GF-D8 (cell line): Measurements from ENCODE around the gene STXBP5L.
"Not testable (repeated sequence)": the region's sequence is repeated elsewhere in the genome, so short reads cannot be mapped to it uniquely, and the experiment has no call there.

Experiments
- DNase-seq: peaks from one replicate; lab custom pipeline; 2025; lab: John Stamatoyannopoulos, UW

Gene STXBP5L

DNA sequence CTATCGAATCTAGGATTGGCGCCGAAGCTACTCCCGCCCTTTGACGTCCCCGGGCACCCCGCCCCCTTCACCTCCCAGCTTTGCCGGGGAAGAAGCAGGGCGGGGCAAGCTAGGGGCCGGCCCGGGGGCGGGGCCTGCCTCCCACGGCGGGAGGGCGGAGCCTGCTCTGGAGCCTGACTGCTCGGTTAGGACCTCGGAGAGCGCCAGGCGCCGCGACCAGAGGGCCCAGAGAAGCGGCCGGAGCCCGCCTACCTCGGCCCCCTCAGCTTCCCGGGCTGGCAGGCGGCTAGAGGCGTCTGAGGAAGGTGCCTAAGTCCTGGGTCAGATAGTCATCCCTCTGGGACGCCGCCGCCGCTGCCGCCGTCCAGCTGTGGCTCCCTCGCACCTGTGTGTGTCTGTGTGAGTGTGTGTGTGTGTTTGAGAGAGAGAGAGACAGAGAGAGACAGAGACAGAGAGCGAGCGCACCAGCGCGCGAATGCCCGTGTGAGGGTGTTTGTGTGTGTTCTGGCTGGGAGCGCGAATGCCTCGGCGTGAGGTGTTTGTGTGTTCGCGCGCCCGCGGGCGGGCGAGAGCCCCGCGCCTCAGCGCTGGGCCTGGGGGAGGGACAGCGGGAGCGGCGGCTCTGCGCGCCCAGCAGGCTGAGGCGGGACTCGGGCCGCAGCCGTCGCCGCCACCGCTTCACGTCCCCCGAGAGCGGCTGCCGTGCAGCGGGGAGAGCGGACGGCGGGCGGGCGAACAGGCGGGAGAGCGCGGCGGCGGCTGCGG is at the start of gene STXBP5L:
Gene STXBP5L (plus strand): TSS at position 176 of the 765 bp plus-strand sequence. CDS start 1,374 bp downstream, outside the sequence.
- DNase-seq = no peak

DNA sequence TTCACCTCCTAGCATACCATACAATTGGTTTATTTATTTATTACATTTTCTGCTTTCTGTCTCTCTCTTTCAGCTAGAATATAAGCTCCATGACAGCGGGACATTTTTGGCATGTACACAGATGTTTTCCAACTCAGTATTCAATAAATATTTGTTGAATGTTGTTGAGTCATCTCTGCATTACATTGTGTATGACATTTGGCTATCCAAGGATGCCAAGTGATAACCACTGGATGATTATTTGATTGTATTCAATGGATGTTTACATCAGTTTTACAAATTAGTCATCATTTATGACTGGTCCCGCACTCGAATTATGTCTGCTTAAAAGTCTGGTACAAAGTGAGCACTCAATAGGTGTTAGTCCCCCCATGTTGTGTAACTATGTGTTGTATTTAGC is 49.5 kb upstream of the STXBP5L start:
- no peak for DNase-seq

DNA sequence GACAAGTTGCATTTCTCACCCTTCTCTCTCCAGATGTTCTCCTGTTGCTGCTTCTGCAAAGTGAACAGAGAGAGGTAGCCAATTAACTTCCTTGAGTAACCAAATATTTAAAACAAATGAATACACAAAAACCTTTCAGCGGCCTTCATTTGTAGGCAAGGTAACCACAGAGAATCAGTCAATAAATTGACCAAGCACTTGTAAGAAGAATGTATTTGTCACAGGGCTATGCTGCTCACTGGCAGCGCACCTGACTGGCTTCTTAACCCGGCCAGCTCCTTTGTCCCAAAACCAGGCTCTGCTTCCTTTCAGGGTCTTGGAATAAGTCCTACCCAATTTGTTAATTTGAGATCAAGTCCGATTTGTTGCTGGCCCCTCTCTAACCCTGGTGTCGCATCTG is 43.5 kb upstream of the STXBP5L start:
- DNase-seq = no peak

DNA sequence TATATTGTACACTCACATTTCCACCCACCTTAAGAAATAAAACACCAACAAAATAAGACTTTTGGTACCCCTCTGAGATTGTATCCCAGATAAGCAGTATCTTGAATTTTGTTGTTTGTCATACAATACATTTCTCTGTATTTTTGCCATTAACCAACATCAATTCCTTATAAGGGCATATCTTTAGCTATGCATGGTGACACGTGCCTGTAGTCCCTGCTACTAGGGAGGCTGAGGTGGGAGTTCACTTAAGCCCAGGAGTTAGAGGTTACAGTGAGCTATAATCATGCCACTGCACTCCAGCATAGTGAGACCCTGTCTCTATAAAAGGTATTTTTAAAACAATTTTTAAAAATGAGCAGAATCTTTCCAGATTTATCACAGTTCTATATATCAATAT is 32.5 kb upstream of the STXBP5L start:
- no peak for DNase-seq

DNA sequence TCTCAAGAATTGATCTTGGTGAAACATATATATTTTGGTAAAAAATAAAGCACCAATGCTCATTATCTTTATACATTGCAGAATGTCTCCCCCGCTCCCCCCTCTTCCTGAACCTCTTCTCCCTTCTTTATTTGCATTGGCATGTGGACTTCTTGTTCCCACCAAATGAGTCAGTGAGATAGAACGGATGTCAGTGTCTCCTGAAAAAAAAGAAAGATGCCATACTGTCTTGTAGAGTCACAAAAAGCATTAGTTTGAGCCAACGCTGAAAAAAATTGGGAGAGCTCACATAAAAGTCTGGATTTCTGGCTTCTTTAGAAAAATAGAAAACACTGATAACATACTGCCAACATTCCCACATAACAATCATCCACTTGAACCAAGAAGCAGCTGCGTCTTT is 32.0 kb upstream of the STXBP5L start:
- DNase-seq = no peak

DNA sequence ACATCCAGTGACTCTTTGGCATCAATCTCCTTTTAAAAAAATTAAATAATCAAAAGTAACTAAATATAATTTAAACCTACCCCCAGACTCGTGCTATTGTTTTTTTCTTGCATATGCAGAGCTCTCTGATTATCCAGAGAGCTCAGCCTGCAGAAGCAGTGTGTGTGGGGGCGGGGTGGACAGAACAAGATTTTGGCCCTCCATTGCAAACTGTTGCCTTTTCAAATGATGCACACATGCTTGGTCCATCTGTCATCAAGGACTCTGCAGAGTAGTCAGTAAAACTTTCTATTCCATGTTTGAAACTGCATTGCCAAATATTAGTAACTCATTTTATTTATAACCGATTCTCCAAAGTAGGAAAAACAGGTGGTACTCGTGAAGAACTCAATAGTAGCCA is 28.6 kb upstream of the STXBP5L start:
- no peak for DNase-seq

DNA sequence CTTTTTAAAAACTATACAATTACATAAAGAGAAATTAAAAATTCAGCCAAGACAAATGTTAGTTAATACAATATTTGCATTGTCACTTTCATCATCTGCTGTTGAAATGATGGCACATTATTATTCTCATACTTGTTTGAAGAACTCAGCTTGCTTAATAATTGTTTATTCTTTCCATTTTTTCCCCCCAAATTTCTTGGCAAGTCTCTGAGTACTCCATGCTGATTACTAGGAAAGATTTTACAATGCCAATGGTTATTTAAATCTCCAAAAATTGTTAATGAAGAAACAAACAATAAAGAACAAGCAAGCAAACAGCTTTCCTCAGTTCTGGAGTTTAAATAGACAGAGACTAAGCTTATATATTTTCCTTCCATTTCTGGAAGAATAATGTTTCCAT is 15.1 kb upstream of the STXBP5L start:
- no peak for DNase-seq

DNA sequence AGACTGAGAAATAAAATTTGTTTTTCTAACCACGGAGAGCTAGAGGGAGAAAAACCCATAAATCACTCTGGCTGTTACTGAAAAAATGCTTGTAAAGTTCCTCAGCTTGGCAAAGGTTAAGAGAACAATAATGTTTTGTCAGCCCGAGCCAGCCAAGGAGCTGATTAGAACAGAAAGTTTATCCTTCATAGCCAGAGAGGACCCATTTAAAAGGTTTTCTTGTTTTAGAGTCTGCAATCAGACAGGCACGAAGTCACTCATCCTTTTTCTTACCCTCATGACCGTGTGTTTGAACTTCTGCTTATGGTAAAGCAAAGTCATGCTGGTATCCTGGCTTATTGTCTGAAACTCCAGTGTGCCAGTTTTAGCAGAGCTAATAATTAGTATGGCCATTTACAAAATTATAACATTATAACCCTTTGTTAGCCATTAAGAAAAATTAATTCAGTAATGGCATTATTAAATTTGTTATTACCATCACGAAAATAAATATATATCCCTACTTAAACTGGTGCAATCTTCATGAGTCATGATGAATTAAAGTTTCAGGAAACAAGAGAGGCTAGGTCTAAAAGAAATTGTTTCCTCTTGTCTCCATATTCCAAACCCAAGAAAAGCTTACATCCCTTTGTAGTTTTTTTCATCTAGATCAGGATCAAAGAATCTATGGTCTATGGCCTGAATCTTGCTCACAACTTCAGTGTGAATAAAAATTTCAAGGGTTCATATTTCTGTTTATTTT is 13.5 kb upstream of the STXBP5L start:
- DNase-seq = no peak

DNA sequence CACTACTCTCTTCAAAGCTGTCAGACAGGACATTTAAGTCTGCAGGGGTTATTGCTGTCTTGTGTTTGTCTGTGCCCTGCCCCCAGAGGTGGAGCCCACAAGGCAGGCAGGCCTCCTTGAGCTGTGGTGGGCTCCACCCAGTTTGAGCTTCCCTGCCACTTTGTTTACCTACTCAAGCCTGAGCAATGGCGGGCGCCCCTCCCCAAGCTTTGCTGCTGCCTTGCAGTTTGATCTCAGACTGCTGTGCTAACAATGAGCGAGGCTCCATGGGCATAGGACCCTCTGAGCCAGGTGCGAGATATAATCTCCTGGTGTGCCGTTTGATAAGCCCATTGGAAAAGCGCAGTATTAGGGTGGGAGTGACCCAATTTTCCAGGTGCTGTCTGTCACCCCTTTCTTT is 6.3 kb upstream of the STXBP5L start:
- DNase-seq = not testable (repeated sequence)

DNA sequence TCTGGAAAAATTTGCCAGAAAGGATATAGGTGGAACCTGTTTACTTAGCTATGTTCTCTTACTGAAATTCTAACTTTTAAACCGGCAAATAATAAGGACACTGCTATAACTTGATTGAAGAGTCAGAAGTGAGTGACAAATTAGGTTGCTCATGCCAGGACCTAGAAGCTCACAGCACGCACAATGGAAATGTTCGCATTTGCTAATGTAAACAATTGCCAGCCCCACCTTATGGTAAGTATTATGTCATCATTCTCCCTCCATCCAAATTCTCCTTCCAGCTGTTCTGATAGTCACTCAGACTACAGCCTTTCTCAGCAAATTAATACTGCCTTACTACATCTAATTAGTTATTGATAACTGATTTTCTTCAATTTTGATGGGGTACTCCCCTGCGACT is 4.8 kb upstream of the STXBP5L start:
- DNase-seq = no peak

DNA sequence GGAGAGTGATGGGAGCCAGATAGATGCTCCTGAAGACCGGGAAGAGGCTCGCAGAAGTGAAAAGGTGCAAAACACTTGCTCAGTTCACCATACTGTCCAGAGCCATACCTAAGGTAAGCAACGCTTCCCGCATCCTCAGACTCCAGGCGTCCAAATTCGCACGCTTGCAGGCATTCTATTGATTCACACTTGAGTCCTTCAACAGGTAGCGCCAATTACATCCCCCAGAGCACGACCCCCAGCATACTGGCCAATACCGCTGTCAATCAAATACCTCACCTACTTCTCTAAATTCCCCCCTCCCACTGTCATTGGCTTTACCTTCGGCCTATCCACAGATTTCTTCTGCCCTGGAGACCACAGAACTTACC is 361 bp upstream of the STXBP5L start:
- DNase-seq = no peak

DNA sequence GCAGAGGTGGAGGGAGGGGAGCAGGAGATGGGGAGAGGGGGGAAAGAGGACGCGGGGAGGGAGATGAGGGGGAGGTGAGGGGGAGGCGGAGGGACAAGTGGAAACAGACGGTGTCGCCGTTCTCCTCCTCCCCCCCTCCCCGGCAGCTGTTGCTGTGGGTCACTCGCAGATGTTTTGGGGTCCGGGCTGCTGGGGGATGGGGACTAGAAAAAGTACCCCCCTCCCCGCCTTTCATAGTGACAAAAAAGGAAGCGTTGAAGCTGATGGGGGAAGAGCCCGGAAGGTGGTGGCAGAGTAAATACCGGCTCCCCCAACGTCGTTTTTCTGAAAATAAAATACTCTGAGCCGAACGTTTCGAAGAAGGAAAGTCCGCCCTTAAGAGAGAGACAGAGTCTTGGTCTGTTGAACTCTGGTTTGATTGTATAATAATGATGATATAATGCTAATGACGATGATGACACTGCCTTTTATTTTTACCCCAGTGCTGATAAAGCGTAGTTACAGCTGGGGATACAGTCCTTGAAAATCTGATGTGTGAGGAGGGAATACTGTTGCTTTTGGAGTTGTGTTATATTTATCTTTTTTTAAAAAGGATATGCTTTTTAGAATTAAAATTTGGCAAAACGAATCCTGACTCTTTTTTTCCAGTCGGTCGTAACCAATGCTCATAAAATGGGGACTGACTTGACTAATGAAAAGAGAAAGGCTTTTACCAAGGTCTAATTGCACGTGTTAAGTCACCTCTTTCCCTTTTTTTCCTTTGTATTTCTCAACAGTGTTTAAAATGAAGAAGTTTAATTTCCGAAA is 993 bp downstream of the STXBP5L start:
- DNase-seq = no peak

DNA sequence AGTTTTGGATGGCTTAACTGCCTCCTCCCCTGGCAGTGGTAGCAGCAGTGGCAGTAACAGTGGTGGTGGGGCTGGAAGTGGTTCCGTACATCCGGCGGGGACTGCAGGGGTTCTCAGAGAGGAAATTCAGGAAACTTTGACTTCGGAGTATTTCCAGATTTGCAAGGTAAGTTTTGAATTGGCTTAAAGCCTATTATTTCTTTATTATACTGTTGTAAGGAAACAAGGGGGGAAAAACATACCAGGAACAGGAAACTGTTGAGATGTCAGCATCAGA is 1.5 kb downstream of the STXBP5L start:
- no peak for DNase-seq

DNA sequence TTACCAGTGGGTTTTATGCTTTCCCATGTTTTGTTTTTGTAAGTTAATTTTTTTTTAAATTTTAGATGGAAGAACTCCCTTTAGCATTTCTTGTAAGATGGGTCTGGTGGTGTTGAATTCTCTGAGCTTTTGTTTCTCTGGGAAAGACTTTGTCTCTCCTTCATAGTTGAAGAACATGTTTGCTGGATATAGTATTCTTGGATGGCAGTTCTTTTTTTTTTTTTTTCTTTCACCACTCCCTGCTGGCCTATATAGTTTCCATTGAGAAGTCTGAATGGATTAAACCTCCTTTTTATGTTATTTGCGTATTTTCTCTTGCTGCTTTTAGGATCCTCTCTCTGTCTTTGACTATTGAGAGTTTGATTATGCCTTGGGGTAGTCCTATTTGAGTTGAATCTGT is 18.1 kb downstream of the STXBP5L start:
- DNase-seq = no peak

DNA sequence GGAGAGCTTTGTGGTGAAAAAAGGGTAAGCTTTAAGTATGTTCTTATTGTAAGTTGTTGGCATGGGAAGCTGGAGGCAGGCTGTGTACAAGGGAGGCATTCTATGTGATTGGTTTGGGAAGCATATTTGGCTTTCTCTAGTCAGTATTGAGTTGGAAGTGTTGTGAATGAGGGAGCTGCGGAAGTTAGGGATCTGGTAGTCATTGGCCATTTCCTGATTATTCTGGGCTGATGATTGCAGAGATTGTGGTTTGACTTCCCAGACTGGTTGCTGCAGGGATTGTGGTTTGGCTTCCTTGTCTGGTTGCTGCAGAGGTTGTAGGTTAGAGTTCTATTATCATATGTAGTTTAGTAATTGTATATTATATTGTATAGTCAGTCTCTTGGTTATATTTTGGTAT is 21.0 kb downstream of the STXBP5L start:
- DNase-seq = no peak

DNA sequence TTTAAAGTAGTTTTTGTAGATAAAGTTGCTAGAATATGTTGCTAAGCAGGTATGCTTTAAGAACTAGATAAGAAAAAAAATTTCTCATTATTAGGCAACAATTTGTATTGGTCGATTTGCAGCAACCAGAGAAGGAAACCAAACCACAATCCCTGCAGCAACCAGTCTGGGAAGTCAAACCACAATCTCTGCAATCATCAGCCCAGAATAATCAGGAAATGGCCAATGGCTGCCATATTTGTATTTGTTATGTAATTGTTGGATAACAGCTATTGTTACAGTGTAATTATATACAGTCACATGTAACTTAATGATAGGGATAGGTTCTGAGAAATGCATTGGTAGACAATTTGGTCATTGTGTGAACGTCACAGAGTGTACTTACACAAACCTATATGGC is 23.6 kb downstream of the STXBP5L start:
- no peak for DNase-seq

DNA sequence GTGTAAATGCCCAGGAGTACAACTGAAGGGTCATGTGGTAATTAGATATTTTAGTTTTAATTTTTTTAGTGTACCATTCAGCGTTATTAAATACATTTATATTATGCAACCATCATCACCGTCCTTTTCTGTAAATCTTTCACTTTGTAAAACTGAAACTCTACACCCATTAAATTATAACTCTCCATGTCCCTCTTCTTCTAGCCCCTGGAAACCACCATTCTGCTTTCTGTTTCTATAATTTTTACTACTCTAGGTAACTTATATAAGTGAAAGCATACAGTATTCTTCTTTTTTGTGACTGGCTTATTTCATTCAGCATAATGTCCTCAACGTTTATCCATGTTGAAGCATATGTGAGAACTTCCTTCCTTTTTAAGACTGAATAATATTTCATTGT is 48.1 kb downstream of the STXBP5L start:
- DNase-seq = no peak

DNA sequence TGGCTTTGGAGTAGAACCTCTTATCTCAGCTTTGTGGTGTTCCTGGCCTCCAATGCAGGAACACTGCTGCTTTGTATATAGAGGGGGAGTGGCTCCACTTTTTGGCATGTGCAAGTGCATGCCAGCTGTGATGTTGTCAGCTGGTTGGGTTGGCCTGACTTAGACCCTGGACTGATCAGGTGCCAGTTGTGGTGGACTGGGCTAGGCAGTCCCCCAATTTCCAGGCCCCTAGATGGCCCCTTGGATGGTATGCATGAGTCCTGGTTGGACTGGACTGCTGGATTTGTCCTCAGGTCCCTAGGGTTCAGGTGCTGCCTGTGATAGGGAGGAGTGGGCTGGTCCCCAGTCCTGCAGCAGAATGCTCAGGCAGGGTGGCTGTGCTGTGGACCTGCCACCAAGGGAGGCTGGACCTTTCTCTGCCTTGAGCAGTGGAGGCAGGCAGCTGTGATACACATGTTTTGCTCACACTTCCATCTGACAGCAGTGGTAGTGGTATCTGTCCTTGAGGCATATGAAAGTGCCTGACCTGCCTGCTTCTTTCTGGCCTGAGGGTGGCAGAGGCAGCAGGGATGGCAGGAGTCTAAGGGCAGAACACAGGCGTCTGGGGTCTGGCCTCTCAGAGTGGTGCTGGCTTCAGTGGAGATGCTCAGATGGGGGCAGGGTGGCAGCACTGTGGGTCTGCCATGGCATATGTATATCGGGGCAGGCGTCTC is 74.8 kb downstream of the STXBP5L start:
- no peak for DNase-seq

DNA sequence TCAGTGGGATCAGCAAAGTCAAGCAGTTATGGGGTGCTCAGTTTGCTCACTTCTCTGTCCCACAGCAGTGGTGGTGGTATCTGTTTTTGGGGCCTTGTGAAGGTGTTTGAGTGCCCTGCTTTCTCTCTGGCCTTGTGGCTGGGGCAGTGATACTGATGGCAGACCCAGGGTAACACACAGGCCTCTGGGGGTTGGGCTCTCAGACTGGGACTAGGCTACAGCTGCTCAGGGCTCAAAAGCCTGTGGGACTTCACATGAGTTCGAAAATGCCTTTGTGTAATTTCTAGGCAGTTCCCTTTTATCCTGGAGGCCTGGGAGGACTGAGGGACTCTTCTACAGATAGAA is 75.3 kb downstream of the STXBP5L start:
- DNase-seq = no peak

DNA sequence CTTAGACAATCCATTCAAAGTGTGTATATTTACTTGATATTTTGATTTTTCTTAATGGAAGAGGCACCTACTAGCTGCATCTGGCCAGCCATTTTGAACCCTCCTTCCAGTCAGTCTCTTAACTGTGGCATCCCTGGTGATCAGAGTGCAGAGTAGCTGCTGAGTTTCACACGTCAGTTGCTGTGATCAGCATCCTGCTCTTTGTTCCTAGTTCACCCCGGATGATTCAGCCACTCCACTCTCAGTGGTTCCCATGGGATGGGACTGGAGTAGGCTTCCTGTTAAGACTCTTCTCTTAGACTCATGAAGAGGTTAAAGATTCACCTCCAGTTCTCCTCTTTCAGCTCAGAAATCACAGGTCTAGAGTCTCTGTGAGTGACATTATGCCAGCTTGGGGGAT is 75.8 kb downstream of the STXBP5L start:
- no peak for DNase-seq

DNA sequence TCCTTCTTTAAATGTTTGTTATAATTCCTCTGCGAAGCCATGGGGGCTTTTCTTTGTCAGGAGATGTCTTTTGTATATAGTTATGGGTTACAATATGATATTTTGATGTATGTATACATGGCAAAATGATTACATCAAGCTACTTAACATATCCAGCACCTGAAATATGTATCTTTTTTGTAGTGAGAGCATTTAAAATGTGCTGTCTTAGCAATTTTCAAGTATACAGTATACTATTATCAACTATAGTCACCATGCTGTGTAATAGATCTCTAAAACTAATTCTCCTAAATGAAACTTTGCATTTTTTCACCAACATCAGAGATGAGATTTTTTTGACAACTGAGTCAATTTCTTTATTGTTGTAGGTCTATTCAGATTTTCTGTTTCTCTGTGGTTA is 77.2 kb downstream of the STXBP5L start:
- no peak for DNase-seq

DNA sequence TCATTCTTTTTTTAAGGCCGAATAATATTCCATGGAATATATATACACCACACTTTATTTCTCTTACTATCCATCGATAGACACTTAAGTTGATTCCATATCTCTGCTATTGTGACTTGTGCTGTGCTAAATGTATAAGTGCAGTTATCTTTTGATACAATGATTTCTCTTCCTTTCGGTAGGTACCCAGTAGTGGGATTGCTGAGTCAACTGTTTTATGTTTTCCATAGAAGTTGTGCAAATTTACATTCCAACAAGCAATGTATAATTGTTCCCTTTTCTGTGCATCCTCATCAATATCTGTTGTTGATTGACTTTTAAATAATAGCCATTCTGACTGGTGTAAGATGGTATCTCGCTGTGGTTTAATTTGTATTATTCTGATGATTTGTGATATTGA is 81.0 kb downstream of the STXBP5L start:
- no peak for DNase-seq

DNA sequence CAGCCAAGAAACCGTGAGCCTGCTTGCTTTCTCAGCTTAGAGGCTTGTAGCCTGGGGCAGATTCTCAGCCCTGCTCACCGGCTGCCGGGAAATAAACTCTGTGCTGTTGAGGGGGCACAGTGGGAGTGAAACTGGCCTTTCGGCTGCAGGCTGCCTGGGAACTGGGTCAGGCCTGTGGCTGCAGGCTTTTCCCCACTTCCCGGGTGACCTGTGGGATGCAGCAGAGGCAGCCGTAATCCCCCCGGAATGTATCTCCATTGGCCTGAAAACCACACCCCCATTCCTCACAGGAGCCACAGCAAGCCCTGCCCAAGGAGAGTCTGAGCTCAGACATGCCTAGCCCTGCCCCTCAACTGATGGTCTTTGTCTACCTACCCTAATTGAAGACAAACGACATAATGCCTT is 110.9 kb downstream of the STXBP5L start:
- DNase-seq = no peak
